B cell (primary cell): ENCODE data around the gene ARID3A.

Experiments
- CTCF ChIP-seq: fragments of 200-600 bp; IDR thresholded peaks from one replicate; pipeline ENCODE4 v1.8.0; 2022; ENCODE audit warnings: antibody characterized with exemption, mild to moderate bottlenecking
- EZH2 ChIP-seq: IDR thresholded peaks from 2 replicates; pipeline ENCODE4 v1.6.1; 2012; ENCODE audit warnings: borderline replicate concordance, low read depth, mild to moderate bottlenecking, moderate library complexity, low read length; ENCODE audit not compliant: insufficient read depth, poor library complexity, severe bottlenecking

- TF ChIP-seq CTCF: no peak
- no peak for TF ChIP-seq EZH2
Measured at GRCh38 chr19:1018932-1019615, 93.2 kb downstream of the ARID3A start.
